Heart right ventricle (tissue), 16 donors: Measurements from ENCODE around the gene TNN. TPM values are rescaled to one million over a fixed set of nuclear protein-coding genes. Genes with fewer than 3 reads are reported as not detected.

ENCODE experiments used
- ATAC-seq, 8 donors: fragments of 200-7000 bp; cut with Tn5 transposase; one replicate each; pipeline ENCODE4 v1.9.1; 2020; ENCODE audit warnings: mild to moderate bottlenecking in 8 of 8, moderate library complexity in 8 of 8, moderate number of reproducible peaks in 1 of 8
- DNase-seq, 2 donors: peaks; one replicate each; pipeline ENCODE4 v3.0.0-alpha.2; 2020
- H3K27ac ChIP-seq, 10 donors: fragments of 200-600 bp; sonication (generic) in 2 of 10; one replicate each; pipeline versions ENCODE4 v1.5.0 to v1.8.0; 2020 to 2022; ENCODE audit warnings: mild to moderate bottlenecking in 3 of 10
- H3K27me3 ChIP-seq, 7 donors: fragments of 200-600 bp; one replicate each; pipeline ENCODE4 v1.8.0; 2021 to 2022; ENCODE audit warnings: mild to moderate bottlenecking in 2 of 7
- H3K36me3 ChIP-seq, 9 donors: fragments of 200-600 bp; sonication (generic) in 1 of 9; one replicate each; pipeline versions ENCODE4 v1.5.0 to v1.8.0; 2020 to 2022; ENCODE audit warnings: mild to moderate bottlenecking in 2 of 9
- H3K4me1 ChIP-seq, 9 donors: fragments of 200-600 bp; sonication (generic) in 1 of 9; one replicate each; pipeline versions ENCODE4 v1.5.0 to v1.8.0; 2020 to 2022; ENCODE audit warnings: mild to moderate bottlenecking in 4 of 9
- H3K4me3 ChIP-seq, 10 donors: fragments of 200-600 bp; sonication (generic) in 2 of 10; one replicate each; pipeline versions ENCODE4 v1.5.0 to v1.8.0; 2020 to 2022; ENCODE audit warnings: mild to moderate bottlenecking in 7 of 10, moderate library complexity in 2 of 10
- H3K9me3 ChIP-seq, 11 donors: fragments of 200-600 bp in 10 of 11; sonication (generic) in 2 of 11; one replicate each; pipeline versions ENCODE4 v1.5.0 to v1.8.0; 2013 to 2022; ENCODE audit warnings: mild to moderate bottlenecking in 2 of 11, control low read depth in 1 of 11, moderate library complexity in 1 of 11
- CTCF ChIP-seq, 9 donors: fragments of 200-600 bp; sonication (generic) in 2 of 9; IDR thresholded peaks; one replicate each; pipeline versions ENCODE4 v1.5.0 to v1.8.0; 2021 to 2022; ENCODE audit warnings: antibody characterized with exemption in 9 of 9, mild to moderate bottlenecking in 5 of 9, moderate library complexity in 1 of 9
- WGBS, 2 donors: extraction: QIAGEN DNeasy Blood & Tissue Kit; methylation state at CpG; one replicate each; pipeline ENCODE4 v1.1.7; 2013; ENCODE audit warnings: inconsistent platforms in 1 of 2; 5-methylcytosine and 5-hydroxymethylcytosine counted together
- intact Hi-C, 10 donors: fragments of 100-400 bp; cut with DNase I; formaldehyde crosslinking; loops; one replicate each; pipeline versions ENCODE4 v1.11.1 to v1.14.2; 2022
- polyA plus RNA-seq, 2 donors: library from polyadenylated mRNA; stranded (reverse); fragments of 200-250 nt; gene quantifications; one replicate each; pipeline ENCODE4 v1.2.3, GENCODE V29; 2013
- total RNA-seq, 10 donors: library from RNA; stranded (reverse); fragmentation: NEBNext Ultra II Directional in 3 of 10; extraction: Animal tissue kit (Norgen Biotek cat#: 25700) in 3 of 10; gene quantifications; one replicate each; pipeline versions ENCODE4 v1.2.1 to v1.2.4, GENCODE V29; 2021 to 2023
- donor health status: Arrhythmogenic right ventricular cardiomyopathy.
- donor health status: ischemic (EF 13 %, LVEDD 7.1; RV severe dilation, severe dysfunction).
- donor health status: healthy with polysubstance abuse.
- donor health status: DM: no; HTN: yes; CAD: no.
- donor health status: DM: no; HTN: no; CAD: no.
- donor health status: ischemic (EF 25% LVEDD 6.9; RV normal size, moderate dysfunction).
- donor health status: ischemic (EF 25% LVEDD 5.7; RV mildly dilated, moderate dysfunction).
- donor health status: healthy.
- donor health status: DM: yes; HTN: yes; CAD: no.
- donor health status: Ischemic cardiomyopathy.
- donor health status: ischemic (EF 35%, LVEDD 5.7; RV mildly dilated, moderate dysfunction).
- donor health status: nonischemic (EF 11% LVEDD 7.7; RV severe dilation, severe dysfunction).
- donor health status: DM: yes; HTN: yes; CAD: no.
- donor health status: PGD.
- donor health status: ischemic (EF 29% LVEDD 5.4; RV normal size, mild dysfunction).
- donor health status: nonischemic (EF 23%, LVEDD 6.1; RV moderate dilation, normal function).

The TNN gene
- total and polyA plus RNA-seq, 12 donors: 0.03 to 1.1 (median 0.11) TPM; not detected in 1

- intact Hi-C loops: no loop called here
- WGBS, 2 donors: 91 to 96% methylated on average over 2 of the region's 2 CpGs
- H3K9me3 ChIP-seq: no peaks in the 10 kb centered on the region
- no peak for ATAC-seq
- peaks cover 0 to 54% (median 0%) of the 10 kb centered on the region in 9 donors for H3K36me3 ChIP-seq
- H3K27ac ChIP-seq: no peak overlapping the region
- no peak overlapping the region for H3K4me3 ChIP-seq
- TF ChIP-seq CTCF (IDR thresholded peaks at IDR 0.05): no peak
- no peak for DNase-seq
- no peaks in the 10 kb centered on the region for H3K27me3 ChIP-seq
- H3K4me1 ChIP-seq: peaks cover 0 to 47% (median 29%) of the 10 kb centered on the region in 9 donors
Measured at GRCh38 chr1:175179837-175180590, 112.4 kb downstream of the TNN start.

GRCh38 chr1:175182201-175182746, 114.6 kb downstream of the TNN start:
- Histone ChIP-seq H3K9me3 (no peaks in the 10 kb centered on the region), H3K4me1 (peaks cover 0 to 68% (median 48%) of the 10 kb centered on the region in 9 donors), H3K4me3 (no peak overlapping the region), H3K36me3 (peaks cover 0 to 41% (median 0%) of the 10 kb centered on the region in 9 donors), H3K27me3 (no peaks in the 10 kb centered on the region), H3K27ac (no peak overlapping the region)
- TF ChIP-seq CTCF (IDR thresholded peaks at IDR 0.05): no peak
- WGBS, 2 donors: 91 to 92% methylated on average over 4 of the region's 4 CpGs
- no peak for DNase-seq
- intact Hi-C loops: no loop called here
- no peak for ATAC-seq

GRCh38 chr1:175183586-175183985, 116.0 kb downstream of the TNN start:
- H3K4me3 ChIP-seq: no peak overlapping the region
- no peaks in the 10 kb centered on the region for H3K9me3 ChIP-seq
- H3K27ac ChIP-seq: no peak overlapping the region
- no peak for TF ChIP-seq CTCF (IDR thresholded peaks at IDR 0.05)
- ATAC-seq: no peak
- H3K36me3 ChIP-seq: peaks cover 0 to 33% (median 0%) of the 10 kb centered on the region in 9 donors
- intact Hi-C loops: no loop called here
- 97% methylated on average over 5 of the region's 5 CpGs for WGBS, 2 donors
- H3K27me3 ChIP-seq: no peaks in the 10 kb centered on the region
- DNase-seq: no peak
- peaks cover 0 to 81% (median 56%) of the 10 kb centered on the region in 9 donors for H3K4me1 ChIP-seq

- Histone ChIP-seq H3K36me3 (peaks cover 0 to 29% (median 0%) of the 10 kb centered on the region in 9 donors), H3K4me1 (peaks cover 0 to 90% (median 70%) of the 10 kb centered on the region in 9 donors), H3K27me3 (no peaks in the 10 kb centered on the region), H3K27ac (peak overlapping the region in 4 of 10 donors; percentile 42 to 97 (median 79)), H3K4me3 (no peak overlapping the region), H3K9me3 (no peaks in the 10 kb centered on the region)
- no peak for ATAC-seq
- 91 to 92% methylated on average over 1 of the region's 1 CpG for WGBS, 2 donors
- intact Hi-C loops: no loop called here
- DNase-seq: no peak
- TF ChIP-seq CTCF (IDR thresholded peaks at IDR 0.05): no peak
Measured at GRCh38 chr1:175185903-175186302, 118.3 kb downstream of the TNN start.
